Measurements from ENCODE around the gene HGF. TPM values are rescaled to one million over a fixed set of nuclear protein-coding genes. Genes with fewer than 3 reads are reported as not detected.

The HGF gene
- total and polyA plus RNA-seq, 2 of the 13 experiments (the other 11 are each of a cell fraction or from before 2014, with no cell fraction given), result not detected

DNA sequence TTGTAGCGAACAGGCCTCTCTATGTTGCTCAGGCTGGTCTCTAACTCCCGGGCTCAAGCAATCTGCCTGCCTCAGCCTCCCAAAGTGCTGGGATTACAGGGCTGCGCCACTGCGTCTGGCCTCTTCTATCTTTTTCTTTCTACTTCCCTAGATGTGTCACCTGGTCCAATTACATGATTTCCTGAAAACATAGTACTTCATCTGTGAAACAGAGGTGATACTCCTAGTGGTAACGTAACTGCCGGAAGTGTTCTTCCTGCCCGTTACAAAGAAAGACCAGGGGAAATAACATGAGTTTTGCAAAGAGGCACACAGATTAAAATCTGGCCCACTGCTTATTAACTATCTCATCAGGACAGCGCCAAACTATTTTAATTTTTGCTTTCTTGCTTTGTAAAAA is 18.4 kb upstream of the HGF start:
- no peak for TF ChIP-seq TAF15 (IDR thresholded peaks at IDR 0.05; ENCODE audit: low read depth, low read length, poor library complexity, severe bottlenecking)
- TF ChIP-seq ZNF12 (CRISPR knock-in tag; IDR thresholded peaks at IDR 0.05), result no peak
- no peak for TF ChIP-seq PITX1 (CRISPR knock-in tag; IDR thresholded peaks at IDR 0.05)
- no peak for TF ChIP-seq ZNF446 (CRISPR knock-in tag; IDR thresholded peaks at IDR 0.05)
- no peak for TF ChIP-seq PCBP1 (IDR thresholded peaks at IDR 0.05; ENCODE audit: borderline replicate concordance, low read depth, low read length)
- no peak for TF ChIP-seq KAT2B (IDR thresholded peaks at IDR 0.05; ENCODE audit: borderline replicate concordance, low read depth, low read length)
- no peak for TF ChIP-seq SP140L (CRISPR knock-in tag; IDR thresholded peaks at IDR 0.05; ENCODE audit: borderline replicate concordance)
- no peak for TF ChIP-seq KDM1A (CRISPR knock-in tag; IDR thresholded peaks at IDR 0.05)
- no peak for TF ChIP-seq ZNF230 (CRISPR knock-in tag; IDR thresholded peaks at IDR 0.05)
- no peak for TF ChIP-seq TSC22D2 (CRISPR knock-in tag; IDR thresholded peaks at IDR 0.05; ENCODE audit: borderline replicate concordance)
- no peak for TF ChIP-seq ZNF441 (CRISPR knock-in tag; IDR thresholded peaks at IDR 0.05; ENCODE audit: borderline replicate concordance)
- TF ChIP-seq ZKSCAN5 (CRISPR knock-in tag; IDR thresholded peaks at IDR 0.05), result no peak
- no peak for TF ChIP-seq NR2F1 (CRISPR knock-in tag; IDR thresholded peaks at IDR 0.05)
- no peaks in the 10 kb centered on the region for H3K9me3 ChIP-seq (ENCODE audit: low read length)
- in situ Hi-C loops (cut with HindIII; ENCODE audit: extremely low pct_ligation_motif_present, low pct_unique_long_range_greater_than_20kb) (no loop called here), intact Hi-C loops (cut with micrococcal nuclease; ENCODE audit: unreplicated experiment) (no loop called here)
- no peak overlapping the region for H2AFZ ChIP-seq (ENCODE audit: low read length)
- POLR2A ChIA-PET, result no interaction called here
- CTCF ChIA-PET (ENCODE audit: low intra/inter-chr PET ratio, low total read pairs), result no interaction called here
- no peak overlapping the region for H3K4me2 ChIP-seq (ENCODE audit: low read depth, low read length)
- no peaks in the 10 kb centered on the region for H3K36me3 ChIP-seq (replicated peaks in 1 of 2; ENCODE audit: control insufficient read depth in 1 of 2, insufficient read depth in 2 of 2, low read length in 2 of 2)
- H3K4me3 ChIP-seq (replicated peaks in 1 of 3; ENCODE audit: insufficient read depth in 1 of 3, low read depth in 2 of 3, low read length in 3 of 3), result no peak overlapping the region
- no peaks in the 10 kb centered on the region for H3K4me1 ChIP-seq (ENCODE audit: insufficient read depth, low read length)
- no peaks in the 10 kb centered on the region for H3K27me3 ChIP-seq (ENCODE audit: control insufficient read depth in 1 of 2, insufficient read depth in 2 of 2, low read length in 2 of 2)
- 39% methylated on average over 8 of the region's 8 CpGs for WGBS (ENCODE audit: low lambda C conversion rate)
- no peak overlapping the region for H3K9ac ChIP-seq (ENCODE audit: insufficient read depth, low read depth, low read length)
- DNase-seq (ENCODE audit: low spot score), result no peak
- H4K20me1 ChIP-seq (ENCODE audit: insufficient read depth, low read length), result no peaks in the 10 kb centered on the region
- no peak for FAIRE-seq
- H3K79me2 ChIP-seq (ENCODE audit: insufficient read depth, low read length), result no peaks in the 10 kb centered on the region
- BruUV-seq (replicated peaks), result no TSS peak
- H3K27ac ChIP-seq (ENCODE audit: extremely low read length, insufficient read depth, low read length), result no peak overlapping the region
- ATAC-seq, result no peak

Data from HepG2 (cell line).